SK-N-SH (cell line): ENCODE measurements around the gene BCAP31. TPM values are rescaled to one million over a fixed set of nuclear protein-coding genes. Genes with fewer than 3 reads are reported as not detected.
A peak's percentile ranks its signal among the peaks of the same experiment; 100 is the strongest.

Experiments used
- CTCF ChIA-PET: fragments of 300-600, 350-600 bp; formaldehyde crosslinking; extraction: SDS; loops from one replicate; lab custom pipeline; 2021; lab: Yijun Ruan, JAX
- POLR2A ChIA-PET: fragments of 350-600 bp; sonication (Branson Sonifier 250); formaldehyde crosslinking; extraction: SDS; loops from one replicate; lab custom pipeline; 2020; ENCODE audit warnings: antibody characterized with exemption, inconsistent platforms; lab: Yijun Ruan, JAX
- DNase-seq: peaks from one replicate; pipeline ENCODE4 v3.0.0; 2012
- H2AFZ ChIP-seq: fragments of 200-600 bp; sonication (generic); 2 replicates; pipeline ENCODE4 v1.8.1; 2016; ENCODE audit warnings: antibody characterized with exemption, mild to moderate bottlenecking, low read depth
- H3F3A ChIP-seq: fragments of 200-600 bp; sonication (generic); replicated peaks from 2 replicates; pipeline ENCODE3; 2016; ENCODE audit warnings: antibody characterized with exemption, mild to moderate bottlenecking; ENCODE audit not compliant: insufficient read depth
- H3K27ac ChIP-seq, 2 experiments: fragments of 200-500 bp in 1 of 2; fragments of 200-600 bp in 1 of 2; sonication (Bioruptor generic) in 1 of 2; sonication (generic), shearing (Covaris generic) in 1 of 2; 2 replicates each; pipeline versions ENCODE4 v1.5.1 to v1.6.1; 2014 to 2016; ENCODE audit warnings: low read depth in 2 of 2, inconsistent platforms in 1 of 2, low read length in 1 of 2, mild to moderate bottlenecking in 1 of 2, mixed read lengths in 1 of 2
- H3K27me3 ChIP-seq: fragments of 200-600 bp; sonication (generic), shearing (Covaris generic); 2 replicates; pipeline ENCODE4 v1.6.1; 2016; ENCODE audit warnings: mixed run types; ENCODE audit not compliant: insufficient read depth
- H3K36me3 ChIP-seq, 2 experiments: fragments of 200-500 bp in 1 of 2; fragments of 200-600 bp in 1 of 2; sonication (Bioruptor generic) in 1 of 2; sonication (generic) in 1 of 2; replicated peaks in 1 of 2; 2 replicates each; pipeline versions ENCODE3 to v1.5.1; 2014 to 2016; ENCODE audit warnings: low read length in 1 of 2, mild to moderate bottlenecking in 1 of 2; ENCODE audit not compliant: insufficient read depth in 2 of 2, control insufficient read depth in 1 of 2
- H3K4me1 ChIP-seq, 2 experiments: fragments of 200-500 bp in 1 of 2; fragments of 200-600 bp in 1 of 2; sonication (Bioruptor generic) in 1 of 2; sonication (generic), shearing (Covaris generic) in 1 of 2; 2 replicates each; pipeline versions ENCODE4 v1.5.1 to v1.6.1; 2014 to 2016; ENCODE audit warnings: low read depth in 1 of 2, low read length in 1 of 2, mixed run types in 1 of 2; ENCODE audit not compliant: insufficient read depth in 2 of 2, control insufficient read depth in 1 of 2
- H3K4me2 ChIP-seq: fragments of 200-600 bp; sonication (generic), shearing (Covaris generic); 2 replicates; pipeline ENCODE4 v1.6.1; 2017; ENCODE audit warnings: mixed run types
- H3K4me3 ChIP-seq, 2 experiments: fragments of 200-500 bp in 1 of 2; fragments of 200-600 bp in 1 of 2; sonication (Bioruptor generic) in 1 of 2; sonication (generic), shearing (Covaris generic) in 1 of 2; 2 replicates each; pipeline versions ENCODE4 v1.5.1 to v1.8.1; 2014 to 2016; ENCODE audit warnings: low read depth in 2 of 2, inconsistent platforms in 1 of 2, low read length in 1 of 2, mild to moderate bottlenecking in 1 of 2, mixed read lengths in 1 of 2, moderate library complexity in 1 of 2
- H3K79me2 ChIP-seq: fragments of 200-600 bp; sonication (generic); 2 replicates; pipeline ENCODE4 v1.8.1; 2017; ENCODE audit warnings: mild to moderate bottlenecking; ENCODE audit not compliant: insufficient read depth
- H3K9ac ChIP-seq: fragments of 200-600 bp; sonication (generic); 2 replicates; pipeline ENCODE4 v1.6.1; 2017; ENCODE audit warnings: mixed run types
- H3K9me2 ChIP-seq: fragments of 200-600 bp; sonication (generic); 2 replicates; pipeline ENCODE4 v1.6.1; 2017; ENCODE audit warnings: mixed run types
- H3K9me3 ChIP-seq: fragments of 200-600 bp; sonication (generic); 2 replicates; pipeline ENCODE4 v1.6.1; 2017; ENCODE audit warnings: mixed run types, mild to moderate bottlenecking, moderate library complexity
- H4K20me1 ChIP-seq: fragments of 200-600 bp; sonication (generic); 2 replicates; pipeline ENCODE4 v1.6.1; 2017; ENCODE audit warnings: mild to moderate bottlenecking, mixed run types; ENCODE audit not compliant: insufficient read depth
- ELF1 ChIP-seq: IDR thresholded peaks from 2 replicates; pipeline ENCODE4 v1.4.0; 2012
- EZH2phosphoT487 ChIP-seq: fragments of 200-600 bp; sonication (generic); IDR thresholded peaks from 2 replicates; pipeline ENCODE4 v1.6.1; 2017; ENCODE audit warnings: low read depth, mixed run types, mild to moderate bottlenecking, antibody characterized with exemption, moderate library complexity, borderline replicate concordance
- FOSL2 ChIP-seq: IDR thresholded peaks from 2 replicates; pipeline ENCODE4 v1.4.0; 2012; ENCODE audit warnings: low read depth, mild to moderate bottlenecking, moderate library complexity, borderline replicate concordance
- FOXJ3 ChIP-seq: sonication (generic); formaldehyde crosslinking; IDR thresholded peaks from 2 replicates; pipeline ENCODE4 v1.5.1; 2020; ENCODE audit warnings: mild to moderate bottlenecking, missing genetic modification reagents
- FOXM1 ChIP-seq: IDR thresholded peaks from 2 replicates; pipeline ENCODE4 v1.4.0; 2012; ENCODE audit warnings: low read depth, mild to moderate bottlenecking
- GATA2 ChIP-seq: sonication (generic); formaldehyde crosslinking; IDR thresholded peaks from 2 replicates; pipeline ENCODE4 v1.5.0; 2020; ENCODE audit warnings: mild to moderate bottlenecking, missing genetic modification reagents
- JUND ChIP-seq: IDR thresholded peaks from 2 replicates; pipeline ENCODE4 v1.4.0; 2012
- MXI1 ChIP-seq: IDR thresholded peaks from 2 replicates; pipeline ENCODE4 v1.6.1; 2012; ENCODE audit warnings: mild to moderate bottlenecking, low read depth, low read length, improper control_type of control experiment
- NFIC ChIP-seq: IDR thresholded peaks from 2 replicates; pipeline ENCODE4 v1.4.0; 2012; ENCODE audit warnings: borderline replicate concordance
- NRF1 ChIP-seq: IDR thresholded peaks from 2 replicates; pipeline ENCODE4 v1.6.1; 2012; ENCODE audit warnings: low read depth, mild to moderate bottlenecking, low read length
- POLR2AphosphoS5 ChIP-seq: IDR thresholded peaks from 2 replicates; pipeline ENCODE4 v1.6.1; 2012; ENCODE audit warnings: low read depth, low read length
- RAD21 ChIP-seq: IDR thresholded peaks from 2 replicates; pipeline ENCODE4 v1.6.1; 2012; ENCODE audit warnings: mild to moderate bottlenecking, low read length
- RCOR1 ChIP-seq: fragments of 150-350 bp; IDR thresholded peaks from 2 replicates; pipeline ENCODE4 v1.6.1; 2017; ENCODE audit warnings: antibody characterized with exemption, low read length
- RFX5 ChIP-seq: IDR thresholded peaks from 2 replicates; pipeline ENCODE4 v1.6.1; 2012; ENCODE audit warnings: mild to moderate bottlenecking, improper control_type of control experiment, low read length
- SIN3A ChIP-seq: IDR thresholded peaks from 2 replicates; pipeline ENCODE4 v1.6.1; 2012; ENCODE audit warnings: low read depth, mild to moderate bottlenecking, low read length, moderate library complexity, borderline replicate concordance
- SMC3 ChIP-seq: IDR thresholded peaks from 2 replicates; pipeline ENCODE4 v1.6.1; 2012; ENCODE audit warnings: low read depth, low read length, improper control_type of control experiment
- TAF1 ChIP-seq: IDR thresholded peaks from 2 replicates; pipeline ENCODE4 v1.6.1; 2012; ENCODE audit warnings: low read depth, mild to moderate bottlenecking, low read length, moderate library complexity, borderline replicate concordance
- TEAD4 ChIP-seq: IDR thresholded peaks from 2 replicates; pipeline ENCODE4 v1.4.0; 2012; ENCODE audit warnings: mild to moderate bottlenecking, borderline replicate concordance; ENCODE audit not compliant: insufficient read depth
- YY1 ChIP-seq: IDR thresholded peaks from 2 replicates; pipeline ENCODE4 v1.4.0; 2012; ENCODE audit warnings: low read depth, mild to moderate bottlenecking
- WGBS: methylation state at CpG from one replicate; pipeline ENCODE4 v1.1.6; 2017; ENCODE audit warnings: low lambda C conversion rate; 5-methylcytosine and 5-hydroxymethylcytosine counted together
- polyA plus RNA-seq, 3 experiments: library from polyadenylated mRNA; depleted of rRNA; stranded (reverse); fragments of >200 nt; gene quantifications; 2 replicates each; pipeline ENCODE4 v1.2.3, GENCODE V29; 2012
- TF ChIP-seq, protein P1 (sequence below): IDR thresholded peaks from 2 replicates; pipeline ENCODE4 v1.6.1; 2012; ENCODE audit warnings: mild to moderate bottlenecking, low read depth, low read length, moderate library complexity
- TF ChIP-seq, protein P2 (sequence below): fragments of 200-600 bp; sonication (generic); IDR thresholded peaks from 2 replicates; pipeline ENCODE4 v1.6.1; 2017; ENCODE audit warnings: antibody characterized with exemption, mild to moderate bottlenecking, moderate library complexity
- TF ChIP-seq, protein P3 (sequence below): IDR thresholded peaks from 2 replicates; pipeline ENCODE4 v1.4.0; 2012; ENCODE audit warnings: low read depth

Gene BCAP31
- polyA plus RNA-seq, 1 of the 3 experiments (the other 2 are of a cell fraction): 173 TPM

GRCh38 chrX:153763989-153764755, 40.0 kb upstream of the BCAP31 start, which contains the start of gene PLXNB3:
Gene PLXNB3 (plus strand): TSS chrX:153764249. CDS start chrX:153765536, 1,287 bp downstream.
- DNase-seq: peak; percentile 87
- WGBS: 5% methylated on average over 11 of the region's 26 CpGs
- H3K9me2 ChIP-seq: no peaks in the 10 kb centered on the region
- no peak within 1 kb of the TSS for H2AFZ ChIP-seq
- TF ChIP-seq MXI1 (peak; percentile 41; the same call in 1 of the 2 replicates), SMC3 (peak; percentile 87), SIN3A (no peak), FOSL2 (no peak), JUND (no peak), POLR2AphosphoS5 (0 out of 2 replicates have a peak, but pooled peaks have one; percentile 24), FOXJ3 (CRISPR knock-in tag) (no peak), EZH2phosphoT487 (no peak), TAF1 (no peak), RAD21 (peak; percentile 90), ELF1 (no peak), TEAD4 (no peak), FOXM1 (no peak), RFX5 (no peak), NFIC (no peak), NRF1 (no peak), GATA2 (no peak), YY1 (no peak), RCOR1 (no peak)
- TF ChIP-seq, protein P1, sequence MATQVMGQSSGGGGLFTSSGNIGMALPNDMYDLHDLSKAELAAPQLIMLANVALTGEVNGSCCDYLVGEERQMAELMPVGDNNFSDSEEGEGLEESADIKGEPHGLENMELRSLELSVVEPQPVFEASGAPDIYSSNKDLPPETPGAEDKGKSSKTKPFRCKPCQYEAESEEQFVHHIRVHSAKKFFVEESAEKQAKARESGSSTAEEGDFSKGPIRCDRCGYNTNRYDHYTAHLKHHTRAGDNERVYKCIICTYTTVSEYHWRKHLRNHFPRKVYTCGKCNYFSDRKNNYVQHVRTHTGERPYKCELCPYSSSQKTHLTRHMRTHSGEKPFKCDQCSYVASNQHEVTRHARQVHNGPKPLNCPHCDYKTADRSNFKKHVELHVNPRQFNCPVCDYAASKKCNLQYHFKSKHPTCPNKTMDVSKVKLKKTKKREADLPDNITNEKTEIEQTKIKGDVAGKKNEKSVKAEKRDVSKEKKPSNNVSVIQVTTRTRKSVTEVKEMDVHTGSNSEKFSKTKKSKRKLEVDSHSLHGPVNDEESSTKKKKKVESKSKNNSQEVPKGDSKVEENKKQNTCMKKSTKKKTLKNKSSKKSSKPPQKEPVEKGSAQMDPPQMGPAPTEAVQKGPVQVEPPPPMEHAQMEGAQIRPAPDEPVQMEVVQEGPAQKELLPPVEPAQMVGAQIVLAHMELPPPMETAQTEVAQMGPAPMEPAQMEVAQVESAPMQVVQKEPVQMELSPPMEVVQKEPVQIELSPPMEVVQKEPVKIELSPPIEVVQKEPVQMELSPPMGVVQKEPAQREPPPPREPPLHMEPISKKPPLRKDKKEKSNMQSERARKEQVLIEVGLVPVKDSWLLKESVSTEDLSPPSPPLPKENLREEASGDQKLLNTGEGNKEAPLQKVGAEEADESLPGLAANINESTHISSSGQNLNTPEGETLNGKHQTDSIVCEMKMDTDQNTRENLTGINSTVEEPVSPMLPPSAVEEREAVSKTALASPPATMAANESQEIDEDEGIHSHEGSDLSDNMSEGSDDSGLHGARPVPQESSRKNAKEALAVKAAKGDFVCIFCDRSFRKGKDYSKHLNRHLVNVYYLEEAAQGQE: 0 out of 2 replicates have a peak, but pooled peaks have one; percentile 19
- TF ChIP-seq, protein P2, sequence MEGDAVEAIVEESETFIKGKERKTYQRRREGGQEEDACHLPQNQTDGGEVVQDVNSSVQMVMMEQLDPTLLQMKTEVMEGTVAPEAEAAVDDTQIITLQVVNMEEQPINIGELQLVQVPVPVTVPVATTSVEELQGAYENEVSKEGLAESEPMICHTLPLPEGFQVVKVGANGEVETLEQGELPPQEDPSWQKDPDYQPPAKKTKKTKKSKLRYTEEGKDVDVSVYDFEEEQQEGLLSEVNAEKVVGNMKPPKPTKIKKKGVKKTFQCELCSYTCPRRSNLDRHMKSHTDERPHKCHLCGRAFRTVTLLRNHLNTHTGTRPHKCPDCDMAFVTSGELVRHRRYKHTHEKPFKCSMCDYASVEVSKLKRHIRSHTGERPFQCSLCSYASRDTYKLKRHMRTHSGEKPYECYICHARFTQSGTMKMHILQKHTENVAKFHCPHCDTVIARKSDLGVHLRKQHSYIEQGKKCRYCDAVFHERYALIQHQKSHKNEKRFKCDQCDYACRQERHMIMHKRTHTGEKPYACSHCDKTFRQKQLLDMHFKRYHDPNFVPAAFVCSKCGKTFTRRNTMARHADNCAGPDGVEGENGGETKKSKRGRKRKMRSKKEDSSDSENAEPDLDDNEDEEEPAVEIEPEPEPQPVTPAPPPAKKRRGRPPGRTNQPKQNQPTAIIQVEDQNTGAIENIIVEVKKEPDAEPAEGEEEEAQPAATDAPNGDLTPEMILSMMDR: peak; percentile 92
- TF ChIP-seq, protein P3, sequence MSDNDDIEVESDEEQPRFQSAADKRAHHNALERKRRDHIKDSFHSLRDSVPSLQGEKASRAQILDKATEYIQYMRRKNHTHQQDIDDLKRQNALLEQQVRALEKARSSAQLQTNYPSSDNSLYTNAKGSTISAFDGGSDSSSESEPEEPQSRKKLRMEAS: no peak
- peaks cover 6% of the 10 kb centered on the region; the same call in 1 of the 2 replicates for H3K79me2 ChIP-seq
- ChIA-PET CTCF (interaction anchor here (0.6 to 10.2 kb wide), 37 partner anchors 8 to 581 kb away, joined by 3 to 134 read pairs (median 4); partner anchors contain the start of genes NAA10 and RENBP), POLR2A (interaction anchor here (1.2 kb wide), 1 partner anchor 38 kb away, joined by 4 read pairs; no protein-coding TSS in a partner anchor)
- H3K27me3 ChIP-seq: no peaks in the 10 kb centered on the region
- H3K4me3 ChIP-seq: peak within 1 kb of the TSS; percentile 40 to 49
- H3K27ac ChIP-seq: peak within 1 kb of the TSS in 1 of 2 experiments; percentile 82; a peak in 3 of 4 replicates
- H4K20me1 ChIP-seq: peaks cover 9% of the 10 kb centered on the region; the same call in 1 of the 2 replicates
- H3K9me3 ChIP-seq: no peaks in the 10 kb centered on the region
- no peaks in the 10 kb centered on the region for H3F3A ChIP-seq
- H3K9ac ChIP-seq: peak within 1 kb of the TSS; percentile 33; the same call in 1 of the 2 replicates
- no peaks in the 10 kb centered on the region for H3K36me3 ChIP-seq
- H3K4me1 ChIP-seq: peaks cover 2 to 27% of the 10 kb centered on the region in 2 experiments; a peak in 1 of 4 replicates
- peak within 1 kb of the TSS; percentile 79 for H3K4me2 ChIP-seq
